ENCODE measurements around the gene SPARC. TPM values are rescaled to one million over a fixed set of nuclear protein-coding genes. Genes with fewer than 3 reads are reported as not detected.
"Not testable (repeated sequence)": the region's sequence is repeated elsewhere in the genome, so short reads cannot be mapped to it uniquely, and the experiment has no call there.

The SPARC gene
- polyA plus RNA-seq, 3 donors, result 1,921 to 2,648 (median 2,320) TPM

- DNase-seq (ENCODE audit: extremely low read depth in 1 of 11, low read depth in 9 of 11, low spot score in 4 of 11), result no peak
These were observed 704 bp downstream of the SPARC start for GRCh38 chr5:151685749-151686673.

- DNase-seq (ENCODE audit: extremely low read depth in 1 of 11, low read depth in 9 of 11, low spot score in 4 of 11), result peak; percentile 71 to 96 (median 86)
These were observed 1.9 kb downstream of the SPARC start for GRCh38 chr5:151684690-151685361.

- no peak for DNase-seq (ENCODE audit: extremely low read depth in 1 of 11, low read depth in 9 of 11, low spot score in 4 of 11)
These were observed 2.6 kb downstream of the SPARC start for GRCh38 chr5:151683986-151684588.

- no peak for DNase-seq (ENCODE audit: extremely low read depth in 1 of 11, low read depth in 9 of 11, low spot score in 4 of 11)
These were observed 3.3 kb downstream of the SPARC start for GRCh38 chr5:151683444-151683843.

GRCh38 chr5:151682751-151683331 is 3.9 kb downstream of the SPARC start:
- no peak for DNase-seq (ENCODE audit: extremely low read depth in 1 of 11, low read depth in 9 of 11, low spot score in 4 of 11)

GRCh38 chr5:151682240-151682639 is 4.5 kb downstream of the SPARC start:
- no peak for DNase-seq (ENCODE audit: extremely low read depth in 1 of 11, low read depth in 9 of 11, low spot score in 4 of 11)

GRCh38 chr5:151680944-151681427 is 5.7 kb downstream of the SPARC start:
- DNase-seq (ENCODE audit: extremely low read depth in 1 of 11, low read depth in 9 of 11, low spot score in 4 of 11), result no peak

GRCh38 chr5:151680156-151680505 is 6.6 kb downstream of the SPARC start:
- not testable (repeated sequence) for DNase-seq (ENCODE audit: extremely low read depth in 1 of 11, low read depth in 9 of 11, low spot score in 4 of 11)

- no peak for DNase-seq (ENCODE audit: extremely low read depth in 1 of 11, low read depth in 9 of 11, low spot score in 4 of 11)
These were observed 7.1 kb downstream of the SPARC start for GRCh38 chr5:151679421-151680155.

GRCh38 chr5:151678713-151679112 is 8.0 kb downstream of the SPARC start:
- no peak for DNase-seq (ENCODE audit: extremely low read depth in 1 of 11, low read depth in 9 of 11, low spot score in 4 of 11)

- DNase-seq (ENCODE audit: extremely low read depth in 1 of 11, low read depth in 9 of 11, low spot score in 4 of 11), result no peak
These were observed 8.8 kb downstream of the SPARC start for GRCh38 chr5:151677776-151678545.

- DNase-seq (ENCODE audit: extremely low read depth in 1 of 11, low read depth in 9 of 11, low spot score in 4 of 11), result no peak
These were observed 10.0 kb downstream of the SPARC start for GRCh38 chr5:151676719-151677118.

- no peak for DNase-seq (ENCODE audit: extremely low read depth in 1 of 11, low read depth in 9 of 11, low spot score in 4 of 11)
These were observed 10.4 kb downstream of the SPARC start for GRCh38 chr5:151676314-151676712.

GRCh38 chr5:151675611-151676313 is 11.0 kb downstream of the SPARC start:
- DNase-seq (ENCODE audit: extremely low read depth in 1 of 11, low read depth in 9 of 11, low spot score in 4 of 11), result no peak

- no peak for DNase-seq (ENCODE audit: extremely low read depth in 1 of 11, low read depth in 9 of 11, low spot score in 4 of 11)
These were observed 11.8 kb downstream of the SPARC start for GRCh38 chr5:151674626-151675610.

- no peak for DNase-seq (ENCODE audit: extremely low read depth in 1 of 11, low read depth in 9 of 11, low spot score in 4 of 11)
These were observed 13.3 kb downstream of the SPARC start for GRCh38 chr5:151673421-151673820.

Data from renal cortex interstitium (tissue), 11 donors.